HG02610 (cell line): ENCODE data around the gene PMM2.
"Not testable (repeated sequence)": the region's sequence is repeated elsewhere in the genome, so short reads cannot be mapped to it uniquely, and the experiment has no call there.

Source experiments
- ATAC-seq: cut with Tn5 transposase; IDR thresholded peaks from one replicate; pipeline ENCODE4 v1.9.1; 2021; ENCODE audit warnings: mild to moderate bottlenecking, moderate library complexity; ENCODE audit not compliant: unreplicated experiment

The PMM2 gene

DNA sequence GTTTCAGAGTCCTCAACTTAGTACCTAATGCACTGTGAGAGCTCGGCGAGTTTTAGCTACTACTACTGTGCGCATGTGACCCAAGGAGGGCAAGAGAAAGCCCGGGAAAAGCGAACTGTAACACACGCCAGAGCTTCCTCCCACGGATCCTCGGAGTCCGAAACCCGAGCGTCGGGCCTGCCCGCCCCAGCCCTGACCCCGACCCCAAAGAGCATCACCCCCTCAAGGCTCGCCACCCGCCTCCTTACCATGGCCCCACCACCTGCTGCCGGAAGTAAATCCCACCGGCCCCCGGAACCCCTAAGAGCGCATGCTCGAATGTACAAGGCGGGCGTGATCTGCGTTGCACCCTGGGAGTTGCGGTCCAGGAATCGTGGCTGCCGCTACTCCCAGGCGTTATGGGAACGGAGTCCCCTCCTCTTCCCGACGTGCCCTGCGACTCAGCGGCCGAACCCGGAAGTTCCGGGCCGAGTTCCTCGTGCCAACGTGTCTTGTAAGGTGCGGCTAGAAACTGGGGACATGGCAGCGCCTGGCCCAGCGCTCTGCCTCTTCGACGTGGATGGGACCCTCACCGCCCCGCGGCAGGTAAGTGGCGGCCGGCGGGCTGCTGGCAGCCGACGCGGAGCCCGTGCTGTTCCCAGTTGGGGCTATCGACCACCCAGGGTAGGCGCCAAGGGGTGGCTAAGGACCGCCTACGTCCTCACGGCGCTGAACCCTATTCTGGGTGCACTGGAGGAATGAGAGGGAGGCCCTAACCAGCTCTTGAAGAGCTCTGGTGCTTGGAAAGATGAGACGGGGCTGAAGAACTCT is at the start of gene PMM2, which contains the start of gene TMEM186:
PMM2 (plus strand) TSS at position 476 of the 810 bp plus-strand sequence; CDS start at position 520, 44 bp downstream.
TMEM186 (minus strand) TSS at position 276 of the 810 bp plus-strand sequence; CDS start at position 251, 25 bp downstream.
- ATAC-seq: peak; percentile 94

DNA sequence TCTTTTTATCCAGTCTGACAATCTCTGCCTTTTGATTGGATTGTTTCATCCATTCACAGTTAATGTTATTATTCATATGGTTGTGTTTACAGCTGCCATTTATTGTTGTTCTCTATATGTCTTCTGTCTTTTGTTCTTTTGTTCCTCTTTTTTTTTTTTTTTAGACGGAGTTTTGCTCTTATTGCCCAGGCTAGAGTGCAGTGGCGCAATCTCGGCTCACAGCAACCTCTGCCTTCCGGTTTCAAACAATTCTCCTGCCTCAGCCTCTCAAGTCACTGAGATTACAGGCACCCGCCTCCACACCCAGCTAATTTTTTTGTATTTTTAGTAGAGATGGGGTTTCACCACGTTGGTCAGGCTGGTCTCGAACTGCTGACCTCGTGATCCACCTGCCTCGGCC is 48.7 kb upstream of the PMM2 start:
- not testable (repeated sequence) for ATAC-seq

DNA sequence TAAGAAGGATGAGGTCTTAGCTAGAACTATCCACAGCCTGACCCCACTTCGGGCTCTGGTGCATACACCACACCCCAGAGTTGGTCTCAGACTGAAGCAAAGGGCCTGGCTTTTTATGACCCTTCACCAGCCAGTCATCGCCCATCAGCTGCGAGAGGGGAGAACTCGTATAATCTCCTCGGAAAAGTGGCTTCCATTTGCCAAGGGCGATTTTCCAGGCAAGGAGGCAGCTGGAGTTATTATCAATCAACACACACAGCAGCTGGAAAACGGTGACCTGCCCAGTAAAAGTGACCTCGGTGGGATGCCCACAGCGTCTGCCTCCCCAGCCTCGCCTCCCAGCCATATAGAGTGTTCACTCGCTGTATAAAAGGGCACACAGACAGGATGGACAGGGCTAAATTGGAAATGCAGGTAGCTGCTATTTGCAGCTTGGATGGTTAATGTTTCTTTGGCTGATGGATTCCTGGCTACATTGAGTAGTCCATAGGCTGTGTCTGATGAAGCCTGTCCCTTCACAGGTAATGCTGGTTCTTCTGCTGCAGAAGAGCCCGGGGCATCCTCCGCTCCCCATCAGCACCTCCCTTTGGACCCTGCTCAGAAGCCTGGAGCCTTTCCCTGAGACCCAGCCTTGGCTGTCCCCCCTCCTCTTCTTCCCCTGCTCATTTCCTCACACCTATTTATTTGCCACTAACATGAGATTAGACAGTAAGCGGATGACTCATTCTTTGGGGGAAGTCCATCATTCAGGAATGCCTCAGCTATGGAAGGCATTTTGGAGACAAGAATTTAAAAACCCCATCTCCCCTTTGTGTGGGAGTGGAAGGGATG is 45.9 kb upstream of the PMM2 start:
- no peak for ATAC-seq

DNA sequence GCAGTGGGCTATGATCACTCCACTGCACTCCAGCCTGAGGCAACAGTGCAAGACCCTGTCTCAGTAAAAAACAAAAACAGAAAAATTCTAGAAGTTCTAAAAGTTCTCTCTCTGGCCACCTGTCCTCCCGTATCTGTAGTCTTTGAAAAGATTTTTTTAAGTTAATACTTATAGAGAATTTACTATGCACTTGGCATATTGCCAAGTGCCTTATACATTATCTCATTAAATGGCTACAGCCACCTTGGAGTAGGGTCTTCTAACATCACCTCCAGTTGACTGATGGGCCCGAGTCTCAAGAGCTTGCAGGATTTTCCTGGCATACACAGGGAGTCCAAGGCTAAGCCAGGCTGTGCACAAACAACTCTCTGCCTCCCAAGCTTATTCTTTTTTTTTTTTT is 44.9 kb upstream of the PMM2 start:
- ATAC-seq: no peak

DNA sequence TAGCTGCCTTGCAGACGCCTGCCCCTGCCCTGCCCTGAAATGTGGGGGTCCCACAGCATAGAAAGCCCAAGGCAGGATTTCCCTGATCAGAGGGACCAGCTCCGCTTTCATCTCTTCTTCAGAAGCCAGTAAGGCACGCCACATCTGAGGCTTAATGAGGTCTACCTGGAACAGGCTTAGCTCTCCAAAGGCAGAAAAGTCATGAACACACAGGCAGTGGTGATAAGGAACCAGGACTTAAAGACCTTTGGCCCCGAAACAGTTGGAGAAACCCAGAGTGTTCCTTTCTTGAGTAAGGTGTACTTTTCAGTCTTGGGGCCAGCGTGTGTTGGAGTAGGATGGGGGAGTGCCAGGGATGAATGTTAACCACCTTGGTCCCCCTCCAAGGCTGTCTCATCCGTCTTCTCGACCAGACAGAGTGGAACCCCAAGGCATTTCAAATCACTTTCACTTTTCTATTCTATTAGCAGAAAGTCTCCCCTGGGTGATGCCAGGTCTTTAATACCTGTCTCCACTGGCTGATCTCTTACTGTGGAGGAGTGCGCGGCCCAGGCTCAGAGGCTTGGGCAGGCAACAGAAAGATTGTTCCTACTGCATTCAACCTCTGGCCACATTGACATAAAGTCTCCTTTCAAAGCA is 44.1 kb upstream of the PMM2 start:
- no peak for ATAC-seq

- no peak for ATAC-seq
Measured at GRCh38 chr16:8756755-8757154, 40.9 kb upstream of the PMM2 start.

DNA sequence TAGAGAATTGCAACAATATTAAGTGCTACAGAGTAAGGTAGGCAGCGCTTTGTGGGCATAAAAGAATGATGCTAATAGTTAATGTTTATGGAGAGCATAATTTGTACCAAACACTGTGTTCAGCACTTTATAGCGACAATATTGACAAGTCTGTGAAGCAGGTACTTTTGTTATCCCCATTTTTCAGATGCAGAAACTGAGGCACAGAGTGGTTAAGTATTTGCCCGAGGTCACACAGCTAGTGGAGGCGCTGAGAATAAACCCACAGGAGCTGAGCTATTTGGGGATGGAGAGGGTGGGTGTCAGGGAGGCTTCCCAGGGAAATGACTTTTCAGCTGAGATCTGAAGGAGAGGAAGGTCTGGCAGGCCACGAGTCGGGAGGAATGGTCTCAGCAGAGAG is 39.6 kb upstream of the PMM2 start:
- ATAC-seq: no peak

GRCh38 chr16:8760021-8760420 is 37.6 kb upstream of the PMM2 start:
- ATAC-seq: no peak

- ATAC-seq: no peak
Measured at GRCh38 chr16:8761078-8761477, 36.6 kb upstream of the PMM2 start.

DNA sequence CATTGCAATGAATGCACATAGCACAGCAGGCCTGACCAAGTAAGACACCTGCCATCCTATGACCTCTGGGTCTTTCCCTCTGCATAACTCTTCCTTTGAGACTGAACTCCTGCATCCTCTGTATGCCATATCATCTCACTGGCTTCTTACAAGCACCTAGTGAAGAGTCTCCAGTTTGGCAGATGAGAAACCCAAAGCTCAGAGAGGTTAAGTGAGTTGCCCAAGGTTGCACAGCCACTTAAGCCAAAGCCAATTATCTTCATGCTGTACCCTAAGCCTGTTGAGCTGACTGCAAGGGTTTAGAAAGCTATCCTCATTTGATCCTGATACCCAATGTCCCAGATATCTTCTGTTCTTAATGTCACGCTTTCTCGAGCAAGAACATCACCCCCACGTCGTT is 35.4 kb upstream of the PMM2 start:
- no peak for ATAC-seq

- ATAC-seq: no peak
Measured at GRCh38 chr16:8763083-8763482, 34.6 kb upstream of the PMM2 start.

GRCh38 chr16:8763899-8764298 is 33.7 kb upstream of the PMM2 start:
- no peak for ATAC-seq

GRCh38 chr16:8764525-8765250 is 33.0 kb upstream of the PMM2 start:
- no peak for ATAC-seq

DNA sequence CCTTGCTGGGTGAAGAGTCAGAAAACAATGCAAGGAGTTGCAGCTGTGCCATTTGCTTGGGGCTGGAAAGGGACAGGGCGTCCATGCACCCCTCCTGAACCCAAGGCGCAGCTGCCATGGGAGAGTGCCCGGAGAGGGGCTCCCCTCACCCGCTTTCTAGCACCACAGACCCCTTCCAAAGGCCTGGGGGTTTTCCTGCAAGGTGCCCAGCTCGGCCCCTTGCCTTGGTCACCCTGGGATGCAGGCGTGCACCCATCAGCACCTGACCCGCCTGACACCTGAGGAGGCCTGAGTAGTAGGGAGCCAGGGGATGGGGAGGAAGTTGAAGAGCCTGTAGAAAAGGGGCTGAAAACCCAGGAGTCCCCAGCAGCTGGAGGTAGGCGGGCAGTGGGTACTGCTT is 30.5 kb upstream of the PMM2 start:
- ATAC-seq: no peak

GRCh38 chr16:8768283-8768682 is 29.4 kb upstream of the PMM2 start:
- ATAC-seq: no peak

DNA sequence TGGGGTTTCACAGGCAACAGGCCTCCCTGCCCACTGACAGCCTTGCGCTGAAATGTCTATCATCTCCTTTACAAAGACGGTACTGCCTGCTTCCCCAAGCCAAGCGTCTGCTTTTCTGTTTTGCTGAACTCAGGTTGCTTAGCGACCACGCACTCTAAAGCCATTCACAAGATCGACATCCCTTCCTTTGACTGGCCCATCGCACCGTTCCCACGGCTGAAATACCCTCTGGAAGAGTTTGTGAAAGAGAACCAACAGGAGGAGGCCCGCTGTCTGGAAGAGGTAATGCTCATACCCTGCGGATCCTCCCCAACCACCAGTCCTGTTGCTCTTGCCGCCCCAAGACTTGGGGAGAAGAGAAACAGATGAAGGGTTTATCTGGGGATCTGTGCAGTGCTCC is 28.9 kb upstream of the PMM2 start:
- no peak for ATAC-seq

- no peak for ATAC-seq
Measured at GRCh38 chr16:8773537-8773936, 24.1 kb upstream of the PMM2 start.

DNA sequence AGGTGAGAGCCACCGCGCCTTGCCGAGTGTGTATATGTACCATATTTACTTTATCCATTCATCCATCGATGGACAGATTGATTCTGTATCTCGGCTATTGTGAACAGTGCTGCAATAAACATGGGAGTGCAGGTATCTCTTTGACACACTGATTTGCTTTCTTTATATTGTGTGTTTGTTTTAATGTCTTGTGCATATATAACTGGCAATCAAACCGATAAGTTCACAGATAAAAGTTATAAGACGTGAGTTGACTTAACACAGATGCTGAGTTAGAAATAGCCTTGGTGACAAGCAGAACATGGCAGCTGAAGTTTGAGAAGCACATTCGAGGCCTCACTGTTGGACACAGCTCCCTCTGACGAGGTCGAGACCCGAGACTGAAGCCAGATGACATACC is 23.4 kb upstream of the PMM2 start:
- ATAC-seq: no peak

DNA sequence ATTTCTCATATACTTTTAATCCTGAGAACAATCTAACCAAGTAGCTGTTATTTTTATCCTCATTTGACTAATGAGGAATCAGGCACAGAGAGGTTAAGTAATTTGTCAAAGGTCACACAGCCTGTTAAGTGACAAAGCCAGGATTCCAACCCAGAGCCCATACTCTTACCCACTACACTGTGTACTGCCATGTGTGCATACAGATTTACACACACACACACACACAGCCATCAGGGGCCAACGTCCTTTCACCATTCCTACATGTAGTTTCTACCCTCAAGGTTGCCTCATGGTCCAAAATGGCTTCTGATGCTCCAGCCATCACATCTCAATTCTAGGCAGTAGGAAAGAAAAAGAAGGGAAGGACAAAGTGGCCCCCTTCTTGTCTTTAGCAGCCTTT is 22.3 kb upstream of the PMM2 start:
- ATAC-seq: no peak

DNA sequence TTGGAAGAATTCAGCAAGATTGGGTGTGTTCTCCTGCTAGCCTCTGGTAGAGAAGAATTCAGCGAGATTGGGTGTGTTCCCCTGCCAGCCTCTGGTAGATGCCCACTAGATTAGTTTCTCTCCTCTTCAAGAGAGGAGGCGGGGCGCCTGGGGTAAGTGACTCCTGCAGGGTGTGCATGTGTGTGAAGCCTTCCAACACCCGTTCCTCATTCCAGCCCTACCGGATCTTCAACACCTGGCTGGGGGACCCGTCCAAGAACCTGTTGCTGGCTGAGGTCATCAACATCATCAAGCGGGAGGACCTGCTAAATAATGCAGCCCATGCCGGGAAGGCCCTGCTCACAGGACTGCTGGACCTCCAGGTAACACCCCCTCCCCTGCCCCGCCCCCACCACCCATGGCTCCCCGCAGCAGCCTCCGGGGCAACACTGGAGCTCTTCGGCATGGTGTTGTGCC is 21.5 kb upstream of the PMM2 start:
- no peak for ATAC-seq

- no peak for ATAC-seq
Measured at GRCh38 chr16:8777217-8777616, 20.4 kb upstream of the PMM2 start.
